ENCODE results near the gene MAP2. TPM values are rescaled to one million over a fixed set of nuclear protein-coding genes. Genes with fewer than 3 reads are reported as not detected.

Gene MAP2
- total and polyA plus RNA-seq, 2 of the 8 experiments (the other 6 are each of a cell fraction or from before 2014, with no cell fraction given), result 5.9 to 9.4 TPM

GRCh38 chr2:209501579-209501978 is 77.7 kb downstream of the MAP2 start (continued):
- no peak for TF ChIP-seq E2F6 (IDR thresholded peaks at IDR 0.05)

Data from H1 (cell line).